Stimulated activated CD8-positive, alpha-beta memory T cell treated with anti-CD3 and anti-CD28 coated beads, Interleukin-4, amount 100 ng/mL, for 24 hours (primary cell): ENCODE measurements around the gene CTCF.
"Not testable (repeated sequence)": the region's sequence is repeated elsewhere in the genome, so short reads cannot be mapped to it uniquely, and the experiment has no call there.

Experiments
- DNase-seq: peaks from one replicate; pipeline ENCODE4 v3.0.0-alpha.2; 2020; ENCODE audit warnings: low read depth

CTCF gene

GRCh38 chr16:67562526-67562917, at the start of gene CTCF:
Gene CTCF, plus strand, starts transcription at chr16:67562526. Its CDS starts 48,307 bp downstream, at chr16:67610833.
- DNase-seq = peak; percentile 68

GRCh38 chr16:67513892-67514291, 48.4 kb upstream of the CTCF start:
- not testable (repeated sequence) for DNase-seq

- peak; percentile 69 for DNase-seq
These were observed 47.9 kb upstream of the CTCF start for GRCh38 chr16:67514382-67514828.

- no peak for DNase-seq
These were observed 45.8 kb upstream of the CTCF start for GRCh38 chr16:67516296-67517154.

GRCh38 chr16:67517155-67517445, 45.2 kb upstream of the CTCF start:
- DNase-seq = no peak

- DNase-seq = no peak
These were observed 44.5 kb upstream of the CTCF start for GRCh38 chr16:67517661-67518423.

- DNase-seq = no peak
These were observed 43.6 kb upstream of the CTCF start for GRCh38 chr16:67518676-67519075.

GRCh38 chr16:67519242-67519641, 43.1 kb upstream of the CTCF start:
- DNase-seq = no peak

GRCh38 chr16:67521095-67521804, 41.1 kb upstream of the CTCF start:
- DNase-seq = peak; percentile 95

- no peak for DNase-seq
These were observed 37.0 kb upstream of the CTCF start for GRCh38 chr16:67525176-67525860.

GRCh38 chr16:67526149-67526791, 36.1 kb upstream of the CTCF start:
- DNase-seq = no peak

GRCh38 chr16:67528222-67528869, 34.0 kb upstream of the CTCF start, which contains the start of gene RIPOR1:
Gene RIPOR1, plus strand, starts transcription at chr16:67528829. Its CDS starts 9,618 bp downstream, at chr16:67538447.
- peak; percentile 21 for DNase-seq

GRCh38 chr16:67528870-67529581, 33.3 kb upstream of the CTCF start:
- no peak for DNase-seq

- DNase-seq = no peak
These were observed 32.7 kb upstream of the CTCF start for GRCh38 chr16:67529582-67530012.

- peak; percentile 15 for DNase-seq
These were observed 32.0 kb upstream of the CTCF start for GRCh38 chr16:67530013-67530939.

GRCh38 chr16:67531247-67531646, 31.1 kb upstream of the CTCF start:
- DNase-seq = no peak

GRCh38 chr16:67533024-67533560, 29.2 kb upstream of the CTCF start:
- no peak for DNase-seq

GRCh38 chr16:67533987-67534386, 28.3 kb upstream of the CTCF start:
- DNase-seq = not testable (repeated sequence)

- no peak for DNase-seq
These were observed 27.9 kb upstream of the CTCF start for GRCh38 chr16:67534431-67534830.
